GM21528 (cell line): Measurements from ENCODE around the gene ELMO1.

ENCODE experiments used
- ATAC-seq: cut with Tn5 transposase; IDR thresholded peaks from one replicate; pipeline ENCODE4 v1.9.1; 2021; ENCODE audit warnings: mild to moderate bottlenecking, moderate library complexity; ENCODE audit not compliant: unreplicated experiment, low FRiP score

ELMO1 gene

GRCh38 chr7:37113661-37114355, 334.9 kb downstream of the ELMO1 start:
- ATAC-seq: no peak

- no peak for ATAC-seq
Measured at GRCh38 chr7:37112876-37113275, 335.8 kb downstream of the ELMO1 start.

- no peak for ATAC-seq
Measured at GRCh38 chr7:37112218-37112617, 336.4 kb downstream of the ELMO1 start.

GRCh38 chr7:37111459-37111858, 337.2 kb downstream of the ELMO1 start:
- no peak for ATAC-seq

- ATAC-seq: no peak
Measured at GRCh38 chr7:37110660-37111424, 337.8 kb downstream of the ELMO1 start.

- ATAC-seq: no peak
Measured at GRCh38 chr7:37109843-37110242, 338.8 kb downstream of the ELMO1 start.

- ATAC-seq: no peak
Measured at GRCh38 chr7:37109016-37109683, 339.5 kb downstream of the ELMO1 start.

GRCh38 chr7:37108615-37109014, 340.0 kb downstream of the ELMO1 start:
- no peak for ATAC-seq

- no peak for ATAC-seq
Measured at GRCh38 chr7:37107047-37107750, 341.5 kb downstream of the ELMO1 start.

GRCh38 chr7:37105762-37106161, 342.9 kb downstream of the ELMO1 start:
- ATAC-seq: no peak

GRCh38 chr7:37104822-37105518, 343.7 kb downstream of the ELMO1 start:
- no peak for ATAC-seq

- no peak for ATAC-seq
Measured at GRCh38 chr7:37102518-37103137, 346.0 kb downstream of the ELMO1 start.

- ATAC-seq: no peak
Measured at GRCh38 chr7:37100735-37101331, 347.8 kb downstream of the ELMO1 start.

- no peak for ATAC-seq
Measured at GRCh38 chr7:37098762-37099161, 349.9 kb downstream of the ELMO1 start.

GRCh38 chr7:37097983-37098382, 350.7 kb downstream of the ELMO1 start:
- ATAC-seq: no peak

GRCh38 chr7:37097276-37097675, 351.4 kb downstream of the ELMO1 start:
- ATAC-seq: no peak

GRCh38 chr7:37096341-37096740, 352.3 kb downstream of the ELMO1 start:
- no peak for ATAC-seq

- ATAC-seq: no peak
Measured at GRCh38 chr7:37095122-37095521, 353.5 kb downstream of the ELMO1 start.

- ATAC-seq: no peak
Measured at GRCh38 chr7:37093257-37093656, 355.4 kb downstream of the ELMO1 start.
